ENCODE data around the gene RCAN1. TPM values are rescaled to one million over a fixed set of nuclear protein-coding genes. Genes with fewer than 3 reads are reported as not detected.
A peak's percentile ranks its signal among the peaks of the same experiment; 100 is the strongest.

Gene RCAN1
- total RNA-seq, 1 donor from 2014 or later: 30.9 TPM

GRCh38 chr21:34537838-34538237 lies 77.1 kb downstream of the RCAN1 start:
- no peak for DNase-seq (ENCODE audit: low spot score)

DNA sequence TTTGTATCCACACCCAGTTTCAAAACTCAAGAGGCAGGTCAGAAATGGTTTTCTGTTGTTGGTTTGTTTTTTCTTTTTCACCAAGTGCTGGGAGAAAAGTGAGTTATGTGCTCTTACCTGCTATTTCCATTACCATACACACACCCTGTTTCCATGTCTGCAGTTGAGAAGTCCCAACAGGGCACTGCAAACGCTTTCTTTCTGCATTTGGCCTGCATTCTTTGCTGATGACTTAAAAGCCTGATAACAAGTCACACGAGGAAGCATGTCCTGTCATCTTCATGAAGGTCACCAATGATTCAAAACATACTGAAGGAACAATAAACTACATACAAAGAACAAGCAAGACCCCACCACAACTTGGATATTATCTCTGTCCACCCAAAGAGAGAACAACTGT lies 78.1 kb downstream of the RCAN1 start:
- no peak for DNase-seq (ENCODE audit: low spot score)

DNA sequence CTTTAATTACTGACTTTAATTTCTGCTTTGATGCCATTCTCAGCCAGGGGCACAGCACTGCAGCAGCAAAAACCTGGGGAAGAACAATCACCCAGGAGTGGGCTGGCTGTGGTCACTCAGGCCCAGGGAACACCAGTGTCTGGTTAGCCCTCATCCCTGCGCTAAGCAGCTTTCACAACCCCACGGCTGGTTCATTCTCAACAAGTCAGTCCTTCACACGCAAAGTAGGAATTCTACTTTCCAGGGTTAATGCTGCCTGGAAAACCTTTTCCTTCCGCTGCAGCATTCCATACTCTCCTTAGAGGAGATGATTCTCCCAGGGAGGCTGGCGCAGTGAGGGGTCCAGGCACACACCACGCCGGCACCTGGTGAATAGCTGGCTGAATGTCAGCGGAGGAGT lies 78.6 kb downstream of the RCAN1 start:
- no peak for DNase-seq (ENCODE audit: low spot score)

DNA sequence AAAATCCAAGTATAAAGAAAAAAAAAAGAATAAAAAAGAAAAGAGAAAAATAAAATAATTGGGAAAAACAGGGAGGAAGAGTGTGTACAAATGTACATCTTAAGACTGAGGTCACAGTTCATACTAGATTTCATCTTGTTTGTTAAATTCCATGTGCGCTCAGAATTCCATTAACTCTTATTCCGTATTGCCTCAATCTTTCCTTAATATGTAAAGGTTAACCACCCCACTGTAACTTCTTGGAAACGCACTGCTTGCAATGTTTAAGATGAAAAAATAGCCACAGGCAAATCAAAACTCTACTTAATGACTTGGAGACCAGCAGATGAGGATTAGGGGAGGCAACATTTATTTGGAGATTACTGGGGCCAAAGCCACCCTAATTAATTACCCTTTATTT lies 79.0 kb downstream of the RCAN1 start:
- no peak for DNase-seq (ENCODE audit: low spot score)

- DNase-seq (ENCODE audit: low spot score): no peak
Observed at GRCh38 chr21:34534522-34534921, 80.4 kb downstream of the RCAN1 start.

GRCh38 chr21:34533938-34534337 lies 81.0 kb downstream of the RCAN1 start:
- DNase-seq (ENCODE audit: low spot score): no peak

- no peak for DNase-seq (ENCODE audit: low spot score)
Observed at GRCh38 chr21:34531399-34531798, 83.5 kb downstream of the RCAN1 start.

- no peak for DNase-seq (ENCODE audit: low spot score)
Observed at GRCh38 chr21:34530261-34530660, 84.7 kb downstream of the RCAN1 start.

- no peak for DNase-seq (ENCODE audit: low spot score)
Observed at GRCh38 chr21:34528131-34528561, 86.8 kb downstream of the RCAN1 start.

DNA sequence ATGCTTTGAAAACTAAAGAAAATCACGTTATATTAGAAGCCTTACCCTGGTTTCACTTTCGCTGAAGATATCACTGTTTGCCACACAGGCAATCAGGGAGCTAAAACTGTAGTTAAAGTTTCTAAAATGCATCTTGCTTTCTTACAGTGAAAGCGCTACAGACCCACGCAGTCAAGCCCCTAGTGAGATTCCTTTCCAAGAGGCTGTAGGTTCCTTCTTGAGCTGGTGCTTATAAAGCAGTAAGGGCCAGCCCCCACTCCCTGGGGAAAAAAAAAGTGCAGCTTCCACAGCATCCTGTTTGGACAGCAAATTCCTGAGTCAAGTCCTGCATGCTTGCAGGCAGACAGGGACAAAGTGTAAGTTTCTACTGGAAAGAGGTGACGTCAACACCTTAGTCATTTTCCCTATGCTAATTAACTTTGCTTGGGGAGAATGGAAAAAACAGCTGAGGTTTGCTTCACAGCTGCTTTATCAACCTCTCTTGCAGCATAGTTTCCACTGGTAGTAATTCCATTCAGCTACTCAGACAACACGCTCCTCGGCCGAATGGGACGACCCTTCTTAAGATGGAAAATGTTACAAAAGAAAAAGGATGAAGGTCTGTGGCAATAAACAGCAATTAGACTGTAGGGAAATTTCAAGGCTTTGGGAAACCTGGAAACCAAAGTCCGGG lies 88.2 kb downstream of the RCAN1 start:
- peak; percentile 86 for DNase-seq (ENCODE audit: low spot score)

DNA sequence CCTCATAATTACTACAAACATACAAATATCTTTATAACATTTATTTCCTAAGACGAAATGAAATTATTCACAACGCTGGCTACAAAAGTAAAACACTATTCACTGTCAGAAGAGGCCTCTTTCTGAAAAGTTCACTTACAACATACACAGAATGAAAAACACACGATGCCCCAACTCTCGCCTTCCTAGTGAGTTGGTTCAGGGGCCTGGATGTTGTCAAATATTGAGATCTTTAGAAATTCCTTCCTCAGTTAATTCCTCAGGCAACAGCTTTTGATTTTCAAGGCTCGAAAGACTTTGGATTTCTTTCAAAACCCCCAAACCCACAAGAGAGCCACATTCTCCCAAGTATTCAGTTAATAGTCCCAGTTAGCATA lies 88.7 kb downstream of the RCAN1 start:
- no peak for DNase-seq (ENCODE audit: low spot score)

DNA sequence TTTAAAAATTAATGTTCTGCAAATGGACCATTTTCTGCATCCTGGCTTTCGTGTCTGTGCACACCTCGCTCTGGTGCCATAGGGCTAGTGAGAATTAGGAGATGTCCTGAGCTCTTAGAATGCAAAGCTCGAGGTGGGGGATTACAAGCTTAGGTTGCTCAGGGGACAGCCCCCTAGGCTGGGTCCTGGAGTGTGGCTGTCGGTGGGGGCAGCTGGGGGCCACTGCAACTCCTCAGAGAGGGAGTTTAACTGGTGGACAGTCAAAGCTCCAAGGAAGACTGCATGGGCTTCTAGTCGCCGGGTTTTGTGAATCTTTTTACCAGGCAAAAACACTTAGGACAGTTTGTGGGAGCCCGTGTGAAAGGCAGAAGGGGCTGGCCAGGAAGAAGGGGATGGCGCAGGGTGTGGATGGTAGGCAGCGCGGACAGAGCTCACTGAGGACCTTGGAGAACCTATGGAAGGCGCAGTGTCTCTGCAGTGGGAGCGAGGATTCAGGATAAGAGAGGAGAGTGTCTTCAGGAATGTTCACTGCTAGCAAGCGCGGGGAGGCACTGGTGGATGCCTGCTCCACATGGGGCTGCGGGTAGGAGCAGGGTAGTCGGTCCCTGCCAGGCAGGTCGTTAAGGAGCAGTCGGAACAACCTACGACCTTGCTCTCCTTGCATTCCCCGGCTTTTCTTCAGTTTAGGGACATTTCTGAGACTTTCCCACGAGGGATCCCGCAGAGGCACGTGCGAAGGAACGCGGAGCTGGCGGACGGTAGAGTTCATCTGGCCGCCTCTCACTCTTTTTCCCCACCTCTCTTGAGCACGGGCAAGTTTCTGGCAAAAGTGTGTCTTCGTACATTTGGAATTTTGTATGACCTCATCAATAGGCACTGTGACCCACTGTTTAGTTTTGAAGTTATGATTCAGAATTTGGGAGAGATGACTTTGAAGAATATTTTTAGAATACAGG lies 90.0 kb downstream of the RCAN1 start:
- no peak for DNase-seq (ENCODE audit: low spot score)

DNA sequence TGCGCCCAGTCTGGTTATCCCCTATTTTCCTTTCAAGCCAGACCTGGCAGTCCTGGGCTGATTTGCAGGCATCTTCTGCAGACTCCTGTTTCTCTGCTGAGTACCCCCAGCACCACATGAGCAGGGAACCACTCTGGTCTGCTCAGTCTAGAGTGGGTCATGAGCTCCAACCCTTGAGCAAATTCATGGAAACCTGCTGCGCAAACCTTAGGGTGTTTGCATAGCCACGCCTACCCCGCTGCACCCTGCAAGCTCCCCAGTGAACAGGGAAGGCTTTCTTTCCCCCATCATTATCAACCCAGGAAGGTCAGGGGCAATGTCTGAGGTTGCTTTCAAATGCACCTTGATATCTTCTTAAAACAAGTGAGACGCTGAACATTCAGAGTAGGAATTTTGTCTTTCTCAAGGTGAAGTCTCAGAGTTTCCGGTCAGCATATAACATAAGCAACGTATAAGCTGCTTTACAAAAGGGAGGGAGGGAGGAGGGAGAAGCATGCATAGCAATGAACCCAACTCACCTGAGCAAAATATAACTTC lies 91.8 kb downstream of the RCAN1 start:
- DNase-seq (ENCODE audit: low spot score): no peak

DNA sequence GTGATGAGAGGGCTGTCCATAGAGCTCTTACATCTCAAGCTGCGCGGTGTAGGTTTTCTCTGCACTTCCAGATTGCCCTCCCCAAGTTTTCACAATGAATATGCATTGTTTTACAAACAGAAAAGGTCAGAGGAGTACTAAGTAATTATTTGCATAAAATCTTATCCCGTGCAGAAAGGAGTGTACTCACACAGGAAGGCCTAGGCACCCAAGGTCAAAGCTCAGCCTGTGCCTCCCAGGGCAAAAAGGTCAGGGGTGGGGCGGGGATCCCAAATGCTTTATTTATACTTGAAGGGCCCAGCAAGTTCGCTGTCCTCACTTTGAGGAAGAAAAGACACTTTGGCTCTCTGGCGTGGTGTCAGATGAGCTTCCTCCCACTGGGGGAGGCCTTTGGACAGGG lies 92.6 kb downstream of the RCAN1 start:
- DNase-seq (ENCODE audit: low spot score): no peak

DNA sequence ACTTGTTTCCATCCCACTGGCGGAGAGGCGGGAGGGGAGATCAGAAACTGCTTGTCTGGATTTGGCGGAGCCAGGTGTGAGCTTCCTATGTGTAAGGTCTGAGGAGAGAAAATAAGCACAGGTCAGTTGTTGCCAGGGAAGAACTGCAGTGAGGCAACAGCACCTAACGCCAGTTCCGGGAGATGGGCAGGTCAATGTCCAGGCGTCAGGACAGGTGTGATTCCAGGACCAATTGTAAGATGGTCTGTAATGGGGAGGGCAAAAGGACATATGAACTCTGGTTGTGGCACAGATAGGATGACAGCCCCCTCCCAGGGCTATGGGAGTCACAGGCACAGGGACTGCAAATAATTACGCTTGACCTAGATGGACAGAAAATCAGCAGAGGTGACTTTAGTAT lies 93.4 kb downstream of the RCAN1 start:
- DNase-seq (ENCODE audit: low spot score): no peak

DNA sequence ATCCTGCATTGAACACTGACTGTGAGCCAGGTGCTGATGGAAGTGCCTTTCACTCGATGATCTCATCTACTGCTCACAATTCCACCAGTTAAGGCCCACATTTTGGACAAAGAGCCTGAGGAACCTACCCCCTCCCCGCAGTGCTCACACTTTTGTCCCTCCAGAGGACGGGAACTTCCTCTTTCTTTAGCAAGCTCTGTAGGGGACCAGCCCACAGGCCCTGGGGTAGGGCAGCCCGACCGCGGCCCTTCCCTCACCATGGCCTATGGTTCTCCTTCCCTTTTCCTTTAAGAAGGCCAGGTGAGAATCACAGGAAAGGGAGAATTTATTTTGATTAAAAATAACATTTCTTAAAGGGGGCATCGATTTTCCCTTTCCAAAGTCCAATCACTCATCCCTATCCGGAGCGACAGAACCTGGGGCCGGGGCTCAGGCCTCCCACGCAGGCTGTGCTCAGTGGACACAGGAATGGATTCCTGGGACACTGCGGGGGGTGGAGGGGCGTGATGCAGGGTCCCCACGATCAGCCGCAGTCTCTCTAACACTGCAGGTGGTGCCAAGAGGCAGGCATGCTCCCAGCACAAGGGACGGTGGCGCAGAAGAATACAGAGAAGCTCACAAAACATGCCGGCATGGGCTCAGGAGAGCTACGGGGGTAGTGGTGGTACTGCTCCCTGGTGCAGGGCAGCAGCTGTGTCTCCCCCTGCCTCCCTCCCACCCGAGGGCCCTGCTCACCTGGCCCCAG lies 94.0 kb downstream of the RCAN1 start:
- no peak for DNase-seq (ENCODE audit: low spot score)

GRCh38 chr21:34520281-34520680 lies 94.6 kb downstream of the RCAN1 start:
- DNase-seq (ENCODE audit: low spot score): no peak

DNA sequence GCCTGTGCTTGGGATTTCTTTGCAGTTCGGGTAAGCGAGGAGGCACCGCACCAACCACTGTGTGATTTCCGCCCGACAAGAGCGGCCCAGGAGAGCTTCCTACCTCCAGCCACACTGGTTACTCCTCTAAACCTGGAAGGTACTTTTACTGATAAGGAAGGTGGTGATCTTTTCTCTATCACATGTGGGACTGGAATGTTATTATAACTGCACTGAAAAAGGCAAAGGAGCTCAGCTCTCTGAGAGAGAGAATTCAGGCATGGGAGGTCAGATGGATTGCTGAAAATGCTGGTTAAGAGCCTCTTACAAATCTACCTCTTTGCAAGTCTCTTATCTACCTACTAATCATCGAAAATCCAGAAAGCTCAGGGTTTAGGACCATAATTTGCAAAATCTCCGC lies 95.2 kb downstream of the RCAN1 start:
- no peak for DNase-seq (ENCODE audit: low spot score)

DNA sequence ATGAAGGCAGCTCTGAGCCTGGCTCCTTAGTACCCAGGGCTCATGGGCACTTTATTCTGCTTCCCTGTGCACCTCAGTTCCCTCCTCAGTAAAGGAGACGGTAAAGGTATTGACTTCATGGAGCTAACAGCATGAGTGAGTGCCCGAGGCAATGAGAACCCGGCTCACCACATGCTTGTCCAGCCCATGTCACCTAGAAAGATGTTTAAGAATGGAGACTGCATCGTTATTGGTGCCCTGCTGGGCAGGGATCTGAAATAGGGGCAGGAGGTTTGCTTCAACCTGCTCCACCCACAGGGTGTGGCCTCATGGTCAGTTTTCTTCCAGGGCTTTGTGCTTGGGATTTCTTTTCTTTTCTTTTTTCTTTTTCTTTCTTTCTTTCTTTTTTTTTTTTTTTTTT lies 95.9 kb downstream of the RCAN1 start:
- DNase-seq (ENCODE audit: low spot score): no peak

DNA sequence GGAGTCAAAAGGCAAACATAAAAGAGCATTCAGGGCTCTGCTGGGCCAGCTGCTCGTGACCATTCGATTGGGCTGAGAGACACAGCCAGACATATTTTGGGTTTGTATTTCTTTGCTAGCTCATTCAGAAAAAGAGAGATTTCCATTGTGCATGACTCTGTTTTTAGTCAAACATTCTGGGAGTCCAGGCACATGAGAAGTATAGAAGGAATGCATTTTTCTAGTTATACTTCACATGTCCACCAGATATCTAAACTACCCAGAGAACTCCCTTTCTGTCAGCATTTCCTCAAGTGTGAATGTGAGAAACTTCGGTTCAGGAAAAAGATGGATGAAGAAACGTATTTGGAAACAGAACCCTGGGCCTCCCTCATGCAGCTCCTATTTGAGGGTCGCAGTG lies 96.6 kb downstream of the RCAN1 start:
- DNase-seq (ENCODE audit: low spot score): no peak

DNA sequence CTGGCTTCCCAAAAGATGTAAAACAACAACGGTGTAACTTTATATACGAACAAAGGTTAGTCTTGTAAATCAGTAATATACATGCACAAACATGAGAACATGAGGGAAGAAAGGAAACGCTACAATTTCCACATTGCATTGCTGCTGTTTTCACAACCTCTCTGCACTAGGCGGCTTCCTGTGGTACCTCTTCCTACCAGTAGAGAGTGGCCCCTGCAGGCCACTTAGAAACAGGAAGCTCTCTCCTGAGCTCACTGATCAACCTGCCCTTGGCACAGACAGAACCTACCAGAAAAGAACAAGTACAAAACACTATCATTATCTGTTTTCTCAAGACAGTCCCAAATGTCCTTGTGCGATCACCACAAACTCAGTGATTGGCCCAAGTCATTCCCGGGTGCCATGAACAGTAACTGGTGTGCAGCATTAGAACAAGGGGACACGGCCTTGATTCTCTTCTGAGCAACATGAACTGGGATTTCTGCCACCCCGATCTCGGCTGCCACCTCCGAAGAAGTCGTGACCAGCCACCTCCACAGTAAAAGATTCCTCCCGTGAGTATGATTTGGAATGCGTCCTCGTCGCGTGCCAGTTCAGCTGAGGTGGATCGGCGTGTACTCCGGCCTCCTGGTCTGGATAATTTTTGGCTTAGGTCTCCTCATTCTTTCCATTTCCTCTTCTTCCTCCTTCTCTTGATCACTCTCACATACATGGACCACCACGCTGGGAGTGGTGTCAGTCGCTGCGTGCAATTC lies 97.2 kb downstream of the RCAN1 start:
- DNase-seq (ENCODE audit: low spot score): no peak

All from mucosa of gallbladder (tissue), 1 donor.